Gastroesophageal sphincter (tissue), 3 donors: ENCODE data around the gene ZNHIT2.

Experiments
- CTCF ChIP-seq, 4 experiments: fragments of 200-600 bp in 2 of 4; fragments of 450-650 bp in 2 of 4; sonication (generic) in 1 of 4; IDR thresholded peaks; one replicate each; pipeline ENCODE4 v1.5.1; 2017 to 2019; ENCODE audit warnings: antibody characterized with exemption in 4 of 4, mild to moderate bottlenecking in 2 of 4, moderate library complexity in 2 of 4
- EP300 ChIP-seq: sonication (generic); formaldehyde crosslinking; IDR thresholded peaks from one replicate; pipeline ENCODE4 v1.6.1; 2017; ENCODE audit warnings: antibody characterized with exemption, mild to moderate bottlenecking
- POLR2AphosphoS5 ChIP-seq: sonication (generic); formaldehyde crosslinking; IDR thresholded peaks from one replicate; pipeline ENCODE4 v1.6.1; 2017; ENCODE audit warnings: antibody characterized with exemption

- TF ChIP-seq CTCF (IDR thresholded peaks at IDR 0.05) (no peak), POLR2AphosphoS5 (no peak), EP300 (no peak)
Measured at GRCh38 chr11:65135633-65136145, 18.2 kb upstream of the ZNHIT2 start.
